PC-9 (cell line): ENCODE results near the gene TBL2. TPM values are rescaled to one million over a fixed set of nuclear protein-coding genes. Genes with fewer than 3 reads are reported as not detected.

Source experiments
- Bru-seq: library from RNA; stranded (reverse); fragments of 400-500 nt; gene quantifications from one replicate; lab custom pipeline; 2021; lab: Mats Ljungman, UMichigan
- BruChase-seq, 2 experiments: library from RNA; stranded (reverse); fragments of 400-500 nt; gene quantifications; one replicate each; lab custom pipeline; 2021; lab: Mats Ljungman, UMichigan
- BruUV-seq: library from RNA; stranded (reverse); fragments of 400-500 nt; replicated peaks from 2 replicates; lab custom pipeline; 2021; lab: Mats Ljungman, UMichigan
- CTCF ChIA-PET: fragments of 300-600 bp; sonication (Branson Sonifier 250); formaldehyde crosslinking; loops from one replicate; lab custom pipeline; 2022; ENCODE audit warnings: antibody characterized with exemption; lab: Charles Lee
- POLR2A ChIA-PET: fragments of 300-600 bp; sonication (Branson Sonifier 250); formaldehyde crosslinking; loops from one replicate; lab custom pipeline; 2022; ENCODE audit warnings: antibody characterized with exemption; ENCODE audit not compliant: unreplicated experiment; lab: Charles Lee
- DNase-seq, 2 experiments: peaks; one replicate each; pipeline versions ENCODE4 v3.0.0 to v3.0.0-alpha.2; 2015 to 2022; ENCODE audit warnings: mixed read lengths in 1 of 2
- H2AFZ ChIP-seq: fragments of 200-600 bp; sonication (generic); 2 replicates; pipeline ENCODE4 v1.8.1; 2017; ENCODE audit warnings: antibody characterized with exemption
- H3F3A ChIP-seq: fragments of 200-600 bp; sonication (generic); 2 replicates; pipeline ENCODE4 v1.8.1; 2017; ENCODE audit warnings: antibody characterized with exemption, mild to moderate bottlenecking, low read depth; ENCODE audit not compliant: insufficient read depth
- H3K27ac ChIP-seq: fragments of 200-600 bp; sonication (generic); 2 replicates; pipeline ENCODE4 v1.6.1; 2016; ENCODE audit warnings: mixed run types
- H3K27me3 ChIP-seq: fragments of 200-600 bp; sonication (generic); 2 replicates; pipeline ENCODE4 v1.6.1; 2016; ENCODE audit warnings: low read depth, mixed run types; ENCODE audit not compliant: insufficient read depth
- H3K36me3 ChIP-seq: fragments of 200-600 bp; sonication (generic); 2 replicates; pipeline ENCODE4 v1.6.1; 2016; ENCODE audit warnings: low read depth, mixed run types
- H3K4me1 ChIP-seq: fragments of 200-600 bp; sonication (generic); replicated peaks from 2 replicates; pipeline ENCODE4 v1.6.1; 2016; ENCODE audit warnings: mixed run types; ENCODE audit not compliant: insufficient read depth
- H3K4me2 ChIP-seq: fragments of 200-600 bp; sonication (generic); 2 replicates; pipeline ENCODE4 v1.6.1; 2017; ENCODE audit warnings: mixed run types
- H3K4me3 ChIP-seq: fragments of 200-600 bp; sonication (generic); 2 replicates; pipeline ENCODE4 v1.6.1; 2016; ENCODE audit warnings: mixed run types
- H3K79me2 ChIP-seq: fragments of 200-600 bp; sonication (generic); 2 replicates; pipeline ENCODE4 v1.6.1; 2017; ENCODE audit warnings: low read depth, mixed run types
- H3K9me2 ChIP-seq: fragments of 200-600 bp; sonication (generic); 2 replicates; pipeline ENCODE4 v1.8.1; 2017; ENCODE audit warnings: mild to moderate bottlenecking; ENCODE audit not compliant: insufficient read depth
- H3K9me3 ChIP-seq: fragments of 200-600 bp; sonication (generic); 2 replicates; pipeline ENCODE4 v1.8.1; 2016; ENCODE audit warnings: low read depth; ENCODE audit not compliant: insufficient read depth
- H4K20me1 ChIP-seq: fragments of 200-600 bp; sonication (generic); 2 replicates; pipeline ENCODE4 v1.8.1; 2017; ENCODE audit not compliant: insufficient read depth
- EZH2 ChIP-seq: fragments of 200-600 bp; sonication (generic); IDR thresholded peaks from 2 replicates; pipeline ENCODE4 v1.8.0; 2017; ENCODE audit warnings: antibody characterized with exemption, low read depth
- intact Hi-C: fragments of 100-400 bp; cut with micrococcal nuclease; formaldehyde crosslinking; loops from one replicate; pipeline ENCODE4 v1.10.0; 2022; ENCODE audit not compliant: unreplicated experiment
- long read RNA-seq: library from polyadenylated mRNA; stranded (forward); transcript quantifications from one replicate; pipeline ENCODE4 v2.0.0, GENCODE V29; 2022
- total RNA-seq: library from RNA; stranded (reverse); gene quantifications from 2 replicates; pipeline ENCODE4 v1.2.3, GENCODE V29; 2021
- TF ChIP-seq, protein P1 (sequence below): fragments of 200-600 bp; sonication (generic); conservative IDR thresholded peaks from 2 replicates; pipeline ENCODE4 v1.6.1; 2017; ENCODE audit warnings: mixed run types, antibody characterized with exemption, mild to moderate bottlenecking, moderate library complexity

TBL2 gene, protein sequence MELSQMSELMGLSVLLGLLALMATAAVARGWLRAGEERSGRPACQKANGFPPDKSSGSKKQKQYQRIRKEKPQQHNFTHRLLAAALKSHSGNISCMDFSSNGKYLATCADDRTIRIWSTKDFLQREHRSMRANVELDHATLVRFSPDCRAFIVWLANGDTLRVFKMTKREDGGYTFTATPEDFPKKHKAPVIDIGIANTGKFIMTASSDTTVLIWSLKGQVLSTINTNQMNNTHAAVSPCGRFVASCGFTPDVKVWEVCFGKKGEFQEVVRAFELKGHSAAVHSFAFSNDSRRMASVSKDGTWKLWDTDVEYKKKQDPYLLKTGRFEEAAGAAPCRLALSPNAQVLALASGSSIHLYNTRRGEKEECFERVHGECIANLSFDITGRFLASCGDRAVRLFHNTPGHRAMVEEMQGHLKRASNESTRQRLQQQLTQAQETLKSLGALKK
- total RNA-seq (43.9 and 49.2 TPM in 2 replicates), Bru-seq, nascent RNA (percentile 83 among the genes with signal in this experiment), BruChase-seq, experiment 1, labeled RNA remaining after a 2-hour chase (percentile 75 among the genes with signal in this experiment), BruChase-seq, experiment 2, labeled RNA remaining after a 6-hour chase (percentile 87 among the genes with signal in this experiment)
- long read RNA-seq, full-length matches to known transcripts = 113 of 124 reads
- long read RNA-seq, partial matches to known transcripts = 3 of 124 reads
- long read RNA-seq, other reads (novel, unspliced or antisense) = 8 of 124 reads

DNA sequence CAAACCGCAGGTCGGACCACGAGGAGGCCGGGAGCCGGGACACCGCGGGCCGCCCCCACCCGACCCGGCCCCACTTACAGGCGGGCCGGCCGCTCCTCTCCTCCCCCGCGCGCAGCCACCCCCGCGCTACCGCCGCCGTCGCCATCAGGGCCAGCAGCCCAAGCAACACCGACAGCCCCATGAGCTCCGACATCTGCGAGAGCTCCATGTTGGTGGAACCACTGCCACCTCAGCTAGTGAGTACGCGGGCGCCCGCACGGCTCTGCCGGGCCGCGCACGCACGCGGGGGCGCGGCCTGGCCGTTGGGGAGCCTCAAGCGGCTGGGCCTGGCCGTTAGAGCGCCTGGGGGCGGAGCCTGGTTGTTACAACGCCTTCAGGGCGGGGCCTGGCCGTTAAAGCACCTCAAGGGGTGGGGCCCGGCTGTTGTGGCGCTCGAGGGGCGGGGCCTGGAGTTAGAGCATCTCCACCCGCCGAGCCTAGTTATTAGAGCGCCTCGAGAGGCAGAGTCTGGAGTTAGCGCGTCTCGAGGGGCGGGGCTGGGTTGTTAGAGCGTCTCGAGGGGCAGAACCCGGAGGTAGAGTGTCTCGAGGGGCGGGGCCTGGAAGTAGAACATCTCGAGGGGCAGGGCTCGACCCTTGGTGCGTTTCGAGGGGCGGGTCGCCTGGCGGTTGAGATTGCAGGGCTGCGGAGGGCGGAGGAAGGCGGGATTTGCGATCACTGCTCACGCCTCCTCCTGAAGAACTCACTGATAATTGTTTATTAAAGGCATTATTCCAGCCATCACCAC is at the start of gene TBL2:
Gene TBL2 (minus strand): TSS at position 238 of the 787 bp plus-strand sequence. CDS start 30 bp downstream, at position 208.
- intact Hi-C loops = loop anchor here (5.0 kb wide), 1 partner anchor 56 kb away; the partner anchor contains the start of gene BAZ1B
- no TSS peak for BruUV-seq
- CTCF ChIA-PET = interaction anchor here (0.6 to 1.0 kb wide), 2 partner anchors 10 to 908 kb away, joined by 3 to 4 read pairs; no protein-coding TSS in a partner anchor
- H4K20me1 ChIP-seq = peaks cover 15% of the 10 kb centered on the region
- DNase-seq = peak; percentile 95 to 99
- POLR2A ChIA-PET = interaction anchor here (0.6 to 1.0 kb wide), 7 partner anchors 9 to 248 kb away, joined by 3 to 17 read pairs (median 9); no protein-coding TSS in a partner anchor
- H3F3A ChIP-seq = peaks cover 11% of the 10 kb centered on the region; the same call in 1 of the 2 replicates
- peak within 1 kb of the TSS; percentile 74 for H2AFZ ChIP-seq
- peak within 1 kb of the TSS; percentile 80 for H3K4me2 ChIP-seq
- TF ChIP-seq EZH2 = no peak
- TF ChIP-seq, protein P1, sequence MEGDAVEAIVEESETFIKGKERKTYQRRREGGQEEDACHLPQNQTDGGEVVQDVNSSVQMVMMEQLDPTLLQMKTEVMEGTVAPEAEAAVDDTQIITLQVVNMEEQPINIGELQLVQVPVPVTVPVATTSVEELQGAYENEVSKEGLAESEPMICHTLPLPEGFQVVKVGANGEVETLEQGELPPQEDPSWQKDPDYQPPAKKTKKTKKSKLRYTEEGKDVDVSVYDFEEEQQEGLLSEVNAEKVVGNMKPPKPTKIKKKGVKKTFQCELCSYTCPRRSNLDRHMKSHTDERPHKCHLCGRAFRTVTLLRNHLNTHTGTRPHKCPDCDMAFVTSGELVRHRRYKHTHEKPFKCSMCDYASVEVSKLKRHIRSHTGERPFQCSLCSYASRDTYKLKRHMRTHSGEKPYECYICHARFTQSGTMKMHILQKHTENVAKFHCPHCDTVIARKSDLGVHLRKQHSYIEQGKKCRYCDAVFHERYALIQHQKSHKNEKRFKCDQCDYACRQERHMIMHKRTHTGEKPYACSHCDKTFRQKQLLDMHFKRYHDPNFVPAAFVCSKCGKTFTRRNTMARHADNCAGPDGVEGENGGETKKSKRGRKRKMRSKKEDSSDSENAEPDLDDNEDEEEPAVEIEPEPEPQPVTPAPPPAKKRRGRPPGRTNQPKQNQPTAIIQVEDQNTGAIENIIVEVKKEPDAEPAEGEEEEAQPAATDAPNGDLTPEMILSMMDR = no peak
- no peaks in the 10 kb centered on the region for H3K27me3 ChIP-seq
- no peaks in the 10 kb centered on the region for H3K9me3 ChIP-seq
- H3K79me2 ChIP-seq = peaks cover 36% of the 10 kb centered on the region
- H3K36me3 ChIP-seq = peaks cover 14% of the 10 kb centered on the region
- peaks cover 16% of the 10 kb centered on the region for H3K4me1 ChIP-seq
- H3K27ac ChIP-seq = peak within 1 kb of the TSS; percentile 73
- no peaks in the 10 kb centered on the region for H3K9me2 ChIP-seq
- H3K4me3 ChIP-seq = peak within 1 kb of the TSS; percentile 96

DNA sequence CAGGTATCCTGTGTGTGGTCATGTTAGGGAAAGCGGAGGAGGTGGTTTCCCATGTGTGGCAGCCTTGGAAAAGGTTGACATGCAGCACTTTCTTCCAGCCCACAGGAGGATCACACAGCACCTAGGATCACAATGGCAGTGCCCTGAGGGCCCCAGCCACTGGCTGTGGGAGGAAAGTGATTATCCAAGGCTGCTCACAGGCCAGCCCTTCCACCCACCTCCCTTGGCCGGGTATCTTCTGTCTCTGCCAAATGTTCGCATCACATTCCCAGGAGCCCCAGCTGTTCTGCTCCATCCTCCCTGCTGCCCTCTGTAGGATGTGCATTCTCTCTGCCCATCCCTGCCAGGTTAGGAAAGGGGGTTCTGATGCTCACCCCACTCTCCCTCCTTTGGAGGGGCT is 48.4 kb upstream of the TBL2 start:
- Histone ChIP-seq H3K4me2 (no peak overlapping the region), H3K27ac (no peak overlapping the region), H3K79me2 (no peaks in the 10 kb centered on the region), H3K9me3 (no peaks in the 10 kb centered on the region), H2AFZ (no peak overlapping the region), H3K36me3 (no peaks in the 10 kb centered on the region), H3K4me3 (no peak overlapping the region), H3K27me3 (no peaks in the 10 kb centered on the region), H3F3A (peaks cover 8% of the 10 kb centered on the region; the same call in 1 of the 2 replicates), H4K20me1 (no peaks in the 10 kb centered on the region), H3K4me1 (0 out of 2 replicates have a peak, but pooled peaks cover 5% of the 10 kb centered on the region), H3K9me2 (no peaks in the 10 kb centered on the region)
- CTCF ChIA-PET = interaction anchor here (0.5 to 0.6 kb wide), 2 partner anchors 10 to 47 kb away, joined by 5 read pairs; no protein-coding TSS in a partner anchor
- TF ChIP-seq, protein P1 = no peak
- TF ChIP-seq EZH2 = no peak
- intact Hi-C loops = loop anchor here (5.0 kb wide), 1 partner anchor 40 kb away; the partner anchor contains the start of gene VPS37D
- DNase-seq = peak in 1 of 2 experiments; percentile 26
- POLR2A ChIA-PET = no interaction called here
- BruUV-seq = no TSS peak
